HG03460 (cell line): ENCODE measurements around the gene FNIP2.
A peak's percentile ranks its signal among the peaks of the same experiment; 100 is the strongest.
"Not testable (repeated sequence)": the region's sequence is repeated elsewhere in the genome, so short reads cannot be mapped to it uniquely, and the experiment has no call there.

Source experiments
- ATAC-seq: cut with Tn5 transposase; IDR thresholded peaks from one replicate; pipeline ENCODE4 v1.9.1; 2021; ENCODE audit not compliant: unreplicated experiment

FNIP2 gene

DNA sequence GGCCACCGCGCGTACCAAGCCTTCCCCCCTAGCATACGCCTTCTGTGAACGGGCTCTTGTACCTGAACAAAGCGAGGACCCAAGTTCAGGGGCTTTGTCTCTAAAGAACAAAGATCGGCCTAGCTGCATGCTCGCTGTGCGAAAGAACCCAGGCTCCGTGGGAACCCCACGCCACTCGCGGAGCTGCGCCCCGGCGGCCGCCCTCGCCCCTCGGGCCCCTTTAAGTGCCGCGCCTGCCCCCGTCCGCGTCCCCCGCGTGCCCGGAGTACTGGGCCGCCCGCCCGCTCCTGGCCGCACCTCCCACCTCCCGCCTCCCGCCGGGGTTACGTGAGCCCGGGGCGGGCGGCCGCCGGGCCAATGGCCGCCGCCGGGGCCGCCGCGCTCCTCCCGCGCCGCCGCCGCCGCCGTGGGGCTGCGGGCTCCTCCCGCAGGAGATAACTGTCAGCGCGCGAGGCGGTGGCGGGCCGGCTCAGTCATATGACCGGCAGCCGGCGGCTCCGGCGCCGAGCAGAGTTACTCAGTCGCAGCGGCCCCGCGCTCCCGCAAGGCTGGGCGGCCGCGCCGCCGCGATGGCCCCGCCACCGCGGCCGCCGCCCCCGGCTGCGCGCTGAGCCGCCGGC, at the start of gene FNIP2:
FNIP2 (plus strand) TSS at position 472 of the 620 bp plus-strand sequence. CDS start 187 bp downstream, outside the sequence.
- peak; percentile 79 for ATAC-seq

DNA sequence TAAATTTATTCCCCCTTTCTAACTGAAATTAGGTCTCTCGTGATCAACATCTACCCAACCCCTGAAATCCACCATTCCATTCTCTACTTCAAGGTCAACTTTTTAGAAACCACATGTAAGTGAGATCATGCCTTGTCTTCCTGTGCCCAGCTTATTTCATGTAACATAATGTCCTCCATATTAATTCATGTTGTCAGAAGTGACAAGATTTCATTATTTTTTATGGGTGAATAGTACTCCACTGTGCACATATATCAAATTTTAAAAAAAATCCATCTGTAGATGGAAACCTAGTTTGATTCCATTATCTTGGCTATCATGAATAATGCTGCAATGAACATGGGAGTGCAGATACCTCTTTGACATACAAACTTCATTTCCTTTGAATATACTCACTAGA, 47.1 kb upstream of the FNIP2 start:
- no peak for ATAC-seq

DNA sequence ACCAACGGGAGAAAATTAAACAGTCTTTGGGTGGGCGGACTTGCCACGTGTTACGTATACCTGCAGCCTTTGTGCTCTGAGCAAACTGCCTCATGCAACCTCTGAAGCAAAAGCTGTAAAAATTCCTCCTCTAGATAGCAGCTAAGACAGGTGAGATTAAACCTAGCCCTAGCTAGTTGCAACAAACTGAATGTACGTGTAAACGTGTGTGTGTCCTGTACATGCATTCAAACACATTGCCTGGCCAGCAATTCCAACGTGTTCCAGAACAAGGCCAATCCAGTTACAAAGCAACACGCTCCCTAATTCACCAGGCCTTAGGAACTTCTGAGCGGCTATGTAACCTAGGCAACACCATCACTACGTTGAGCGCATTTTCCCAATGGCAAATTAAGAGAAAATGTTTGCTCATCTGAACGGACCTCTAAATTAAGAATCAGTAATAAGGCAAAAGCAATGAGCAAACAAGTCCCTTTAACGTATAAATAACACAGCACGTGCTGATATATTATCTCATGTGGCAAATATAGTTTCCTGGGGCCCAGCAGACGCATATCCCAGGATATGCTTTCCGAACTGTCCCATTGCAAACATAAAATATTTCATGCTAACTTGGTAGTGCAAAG, 46.4 kb upstream of the FNIP2 start:
- ATAC-seq, result peak; percentile 21

DNA sequence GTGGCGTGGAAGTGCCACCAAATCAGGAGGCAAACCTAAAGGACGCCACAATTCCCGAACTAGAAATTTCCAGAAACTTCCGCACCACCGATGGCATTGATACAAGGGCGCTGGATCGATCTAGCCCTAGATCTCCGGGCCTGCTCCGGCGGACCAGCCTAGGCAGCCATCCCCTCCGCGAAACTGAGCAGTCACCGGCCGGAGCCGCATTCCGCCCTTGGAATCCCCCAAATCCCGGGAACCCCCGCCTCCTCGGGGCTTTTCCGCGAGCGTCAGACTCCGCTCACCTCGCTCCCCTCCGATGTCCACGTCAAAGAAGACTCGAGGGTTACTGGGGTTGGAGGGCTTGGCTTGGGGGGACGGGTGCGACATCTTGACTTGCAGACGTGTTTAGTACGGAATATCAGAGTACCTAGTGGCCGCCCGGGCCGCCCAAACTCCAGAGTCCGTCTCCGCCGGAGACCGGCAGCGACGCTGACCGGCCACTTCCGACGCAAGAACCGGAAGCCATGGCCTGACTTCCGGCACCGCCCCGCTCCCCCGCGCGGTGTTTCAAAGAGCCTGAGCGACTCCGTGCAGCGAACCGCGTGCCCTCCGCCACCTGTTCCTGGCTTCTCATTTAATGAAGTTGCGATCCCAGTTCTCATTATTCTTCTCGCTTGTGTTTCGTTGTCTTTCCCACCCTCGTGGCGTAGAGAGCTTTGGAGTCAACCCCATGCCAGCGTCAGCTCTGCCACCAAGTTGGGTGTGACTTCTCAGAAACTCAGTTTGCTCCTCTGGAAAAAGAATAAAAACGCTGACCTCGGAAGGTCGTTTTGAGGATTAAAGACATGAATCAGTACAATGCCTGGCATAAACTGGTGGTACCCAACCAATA, 45.7 kb upstream of the FNIP2 start, which contains the start of gene PPID:
PPID (minus strand) TSS at position 480 of the 877 bp plus-strand sequence; CDS start at position 372, 108 bp downstream.
- peak; percentile 98 for ATAC-seq

DNA sequence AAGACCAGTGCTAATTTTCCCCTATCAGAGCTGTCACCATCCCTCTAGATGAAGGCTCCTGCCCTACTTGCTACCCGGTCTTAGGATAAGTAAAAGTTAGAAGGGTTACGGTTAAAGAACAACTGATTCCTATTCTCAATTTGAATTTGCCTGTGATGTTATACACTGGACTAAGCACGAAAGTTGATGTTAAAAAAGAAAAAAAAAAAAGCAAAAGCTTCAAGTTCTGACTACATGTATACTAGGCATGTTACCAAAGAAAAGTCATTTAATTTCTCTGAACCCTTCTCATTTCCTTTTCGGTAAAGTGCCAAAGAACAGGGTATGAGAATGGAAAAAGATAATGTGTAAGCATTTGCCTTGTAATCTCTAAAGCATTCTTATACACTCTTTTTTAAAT, 44.2 kb upstream of the FNIP2 start:
- no peak for ATAC-seq

DNA sequence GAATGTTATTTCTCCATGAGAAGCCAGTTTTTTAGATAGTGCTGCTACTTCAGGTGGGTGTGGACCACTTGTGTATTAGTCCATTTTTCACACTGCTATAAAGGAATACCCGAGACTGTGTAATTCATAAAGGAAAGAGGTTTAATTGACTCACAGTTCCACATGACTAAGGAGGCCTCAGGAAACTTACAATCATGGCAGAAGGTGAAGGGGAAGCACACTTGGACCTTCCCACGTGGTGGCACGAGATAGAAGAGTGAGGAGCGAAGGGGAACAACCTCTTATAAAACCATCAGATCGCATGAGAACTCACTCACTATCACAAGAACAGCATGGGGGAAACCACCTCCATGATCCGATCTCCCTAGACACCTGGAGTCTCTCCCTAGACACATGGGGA, 42.2 kb upstream of the FNIP2 start:
- no peak for ATAC-seq

DNA sequence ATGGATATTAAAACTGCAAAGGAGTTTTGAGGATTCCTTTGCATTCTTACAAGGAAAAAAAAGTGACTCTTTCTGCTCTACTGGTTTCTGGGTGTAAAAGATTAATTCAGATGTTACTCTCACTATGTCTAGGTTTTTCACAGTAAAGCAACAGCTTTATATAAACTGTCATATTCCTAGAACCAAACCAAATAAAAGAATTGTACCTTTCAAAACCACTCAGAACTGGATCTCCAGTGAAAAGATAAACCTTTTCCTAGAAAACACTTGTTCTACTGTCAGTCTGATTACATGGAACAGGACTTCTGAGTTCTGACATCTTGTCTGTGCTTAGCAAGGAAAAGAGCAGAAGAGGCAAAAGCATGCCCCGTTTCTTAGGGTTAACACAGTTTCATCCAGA, 40.6 kb upstream of the FNIP2 start:
- no peak for ATAC-seq

DNA sequence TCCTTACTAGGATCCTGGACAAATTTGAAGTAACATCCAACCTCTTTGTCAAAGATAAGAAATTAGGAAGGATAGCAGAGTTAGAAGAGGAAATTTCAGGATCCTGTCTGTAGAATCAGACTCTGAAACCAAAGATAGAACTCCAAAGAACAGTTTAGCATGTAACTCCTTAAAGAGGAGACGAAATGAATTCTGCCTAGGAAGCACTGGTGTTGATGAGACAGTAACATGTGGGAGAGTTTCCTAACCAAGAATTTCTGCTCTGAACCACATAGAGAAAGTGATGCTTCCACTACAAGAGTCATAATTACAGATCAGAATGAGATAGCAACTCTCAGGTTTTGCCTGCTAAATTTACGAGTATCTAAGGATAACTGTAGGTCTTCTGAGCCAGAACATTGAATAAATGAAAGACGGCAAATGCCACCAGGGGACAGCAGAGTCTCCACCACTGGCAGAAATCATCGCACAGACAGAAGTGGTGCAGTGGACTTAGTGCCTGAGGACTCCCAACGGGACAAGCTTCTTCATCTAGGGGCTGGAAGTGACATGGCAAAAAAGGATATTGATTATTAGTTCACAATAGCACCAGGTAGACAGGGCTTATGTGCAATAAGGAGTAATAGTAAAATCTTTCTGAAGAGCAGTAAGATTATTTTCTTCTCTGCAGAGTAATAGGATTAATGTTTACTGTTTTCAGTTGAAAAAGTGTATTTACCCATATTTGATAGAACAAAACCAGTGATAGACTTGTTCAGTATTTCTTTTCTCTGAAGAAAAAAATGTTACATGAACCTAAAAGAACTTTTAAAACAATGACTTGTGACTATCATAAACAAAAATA, 38.9 kb upstream of the FNIP2 start:
- peak; percentile 90 for ATAC-seq

DNA sequence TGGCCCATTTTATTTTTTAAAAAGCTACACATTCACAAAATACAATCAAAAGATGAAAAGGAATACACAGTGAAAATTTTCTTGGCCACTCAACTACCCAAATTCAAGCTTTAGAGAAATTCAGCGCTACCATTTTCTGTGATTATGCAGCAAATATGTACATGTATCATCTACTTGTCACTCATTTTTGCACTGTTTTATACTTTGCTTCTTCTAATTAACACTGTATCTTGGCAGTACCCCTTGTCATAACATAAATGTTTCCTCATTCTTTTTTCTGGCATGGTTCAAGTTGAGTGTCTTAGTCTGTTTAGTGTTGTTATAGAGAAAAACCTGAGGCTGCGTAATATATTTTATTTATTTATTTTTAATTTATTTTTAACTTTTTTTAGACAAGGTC, 30.0 kb upstream of the FNIP2 start:
- ATAC-seq, result no peak

DNA sequence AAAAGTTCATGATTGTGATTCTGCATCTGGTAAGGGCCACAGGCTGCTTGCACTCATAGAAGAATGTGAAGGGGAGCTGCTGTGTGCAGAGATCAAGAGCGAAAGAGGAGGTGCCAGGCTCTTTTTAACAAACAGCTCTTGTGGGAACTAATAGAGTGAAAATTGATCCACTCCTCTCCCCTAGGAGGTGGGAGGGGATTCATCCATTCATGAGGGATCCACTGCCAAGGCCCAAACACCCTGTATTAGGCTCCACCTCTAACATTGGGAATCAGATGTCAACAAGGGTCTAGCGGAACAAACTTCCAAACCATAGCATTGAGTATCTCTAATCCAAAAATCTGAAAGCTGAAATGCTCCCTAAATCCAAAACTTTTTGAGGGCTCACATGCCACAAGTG, 29.2 kb upstream of the FNIP2 start:
- no peak for ATAC-seq

DNA sequence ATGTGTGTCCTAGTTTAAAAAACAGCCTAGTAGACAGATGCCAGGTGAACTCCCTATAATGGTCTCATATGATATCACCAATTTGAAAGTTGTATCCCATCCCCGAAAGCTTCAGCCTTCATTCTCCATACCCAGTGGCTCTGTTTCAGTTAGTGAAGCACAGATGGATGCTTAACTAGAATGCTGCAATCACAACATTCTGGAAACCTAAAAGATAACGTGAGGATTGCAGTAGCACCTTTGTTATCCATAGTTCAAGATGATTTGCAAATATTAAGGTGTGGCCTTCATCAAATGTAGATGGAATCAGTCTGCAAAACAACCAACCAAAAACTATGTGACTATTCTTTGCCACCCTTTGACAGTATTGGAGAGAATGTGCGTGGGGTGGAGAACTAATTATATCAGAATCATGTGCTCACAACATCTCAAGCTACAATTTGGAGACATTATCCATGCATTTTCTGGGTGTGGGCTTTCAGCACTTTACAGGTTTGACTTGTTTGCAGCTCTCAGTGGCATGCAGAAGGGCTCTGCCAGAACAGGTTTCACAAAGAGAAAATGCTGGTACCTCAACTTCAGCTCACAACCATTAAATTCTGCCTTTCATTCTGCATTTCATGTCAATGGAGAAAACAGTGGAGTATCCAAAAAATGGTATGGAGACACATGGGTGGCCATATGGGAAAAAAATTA, 27.4 kb upstream of the FNIP2 start:
- ATAC-seq, result no peak

DNA sequence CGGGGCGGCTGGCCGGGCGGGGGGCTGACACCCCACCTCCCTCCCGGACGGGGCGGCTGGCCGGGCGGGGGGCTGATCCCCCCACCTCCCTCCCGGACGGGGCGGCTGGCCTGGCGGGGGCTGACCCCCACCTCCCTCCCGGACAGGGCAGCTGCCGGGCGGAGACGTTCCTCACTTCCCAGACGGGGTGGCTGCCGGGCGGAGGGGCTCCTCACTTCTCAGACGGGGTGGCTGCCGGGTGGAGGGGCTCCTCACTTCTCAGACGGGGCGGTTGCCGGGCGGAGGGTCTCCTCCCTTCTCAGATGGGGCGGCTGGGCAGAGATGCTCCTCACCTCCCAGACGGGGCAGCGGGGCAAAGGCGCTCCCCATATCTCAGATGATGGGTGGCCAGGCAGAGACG, 22.3 kb upstream of the FNIP2 start:
- not testable (repeated sequence) for ATAC-seq

DNA sequence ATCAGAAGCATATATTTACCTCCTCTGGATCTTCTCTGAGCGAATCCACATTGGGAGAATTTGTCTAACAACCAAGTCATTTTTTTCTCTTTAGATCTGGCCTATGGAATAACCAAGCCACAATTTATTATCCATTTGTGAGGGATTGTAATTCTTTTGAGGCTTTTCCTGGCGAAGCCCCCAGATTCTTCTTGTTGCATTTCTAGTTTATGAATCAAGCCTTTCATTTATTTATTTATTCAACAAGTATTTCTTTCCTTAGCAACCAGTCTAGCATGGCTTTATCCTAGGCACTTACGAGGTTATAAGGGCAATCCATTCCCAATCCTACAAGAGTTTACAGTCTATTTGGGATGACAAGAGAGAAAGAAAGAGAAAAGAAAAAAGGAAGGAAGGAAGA, 18.4 kb upstream of the FNIP2 start:
- no peak for ATAC-seq

DNA sequence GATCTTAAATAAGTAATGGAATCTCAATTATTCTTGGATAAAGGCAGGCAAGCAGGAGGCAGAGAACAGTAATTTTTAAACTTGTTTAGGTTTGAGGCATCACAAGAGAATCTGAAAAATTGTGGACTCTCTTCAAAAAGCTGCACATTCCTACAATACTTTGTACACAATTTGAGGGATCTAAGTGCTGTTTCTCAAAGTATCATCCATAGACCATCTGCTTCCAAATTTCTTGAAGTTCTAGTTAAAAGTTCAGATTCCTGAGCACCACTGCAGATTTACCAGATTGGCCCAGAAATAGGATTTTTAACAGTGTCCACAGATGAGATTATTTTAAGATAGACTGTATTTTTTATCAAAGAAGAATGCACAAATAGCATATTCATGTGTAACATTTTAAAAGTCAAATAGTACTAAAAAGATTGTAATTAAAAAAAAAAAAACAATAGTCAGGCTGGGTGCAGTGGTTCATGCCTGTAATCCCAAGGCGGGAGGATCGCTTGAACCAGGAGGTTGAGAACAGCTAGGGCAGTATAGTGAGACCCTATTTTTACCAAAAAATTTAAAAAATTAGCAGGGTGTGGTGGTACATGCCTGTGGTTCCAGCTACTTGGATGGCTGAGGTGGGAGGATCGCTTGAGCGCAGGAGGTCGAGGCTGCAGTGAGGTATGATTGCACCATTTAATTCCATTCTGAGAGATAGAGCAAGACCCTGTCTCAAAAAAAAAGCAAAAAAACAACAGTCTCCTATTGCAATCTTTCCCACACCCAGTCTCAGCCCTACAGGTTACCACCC, 14.2 kb upstream of the FNIP2 start:
- ATAC-seq, result no peak

DNA sequence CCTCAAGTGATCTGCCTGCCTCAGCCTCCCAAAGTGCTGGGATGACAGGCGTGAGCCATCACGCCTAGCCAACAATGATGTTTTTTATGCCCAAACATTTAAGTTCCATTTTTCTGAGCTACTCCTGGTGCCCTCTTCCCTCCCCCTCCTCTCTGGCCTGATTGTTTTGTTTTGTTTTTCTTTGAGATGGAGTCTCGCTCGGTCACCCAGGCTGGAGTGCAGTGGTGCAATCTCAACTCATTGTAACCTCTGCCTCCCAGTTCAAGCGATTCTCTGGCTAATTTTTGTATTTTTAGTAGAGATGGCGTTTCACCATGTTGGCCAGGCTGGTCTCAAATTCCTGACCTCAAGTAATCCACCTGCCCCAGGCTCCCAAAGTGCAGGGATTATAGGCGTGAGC, 13.0 kb upstream of the FNIP2 start:
- ATAC-seq, result not testable (repeated sequence)

DNA sequence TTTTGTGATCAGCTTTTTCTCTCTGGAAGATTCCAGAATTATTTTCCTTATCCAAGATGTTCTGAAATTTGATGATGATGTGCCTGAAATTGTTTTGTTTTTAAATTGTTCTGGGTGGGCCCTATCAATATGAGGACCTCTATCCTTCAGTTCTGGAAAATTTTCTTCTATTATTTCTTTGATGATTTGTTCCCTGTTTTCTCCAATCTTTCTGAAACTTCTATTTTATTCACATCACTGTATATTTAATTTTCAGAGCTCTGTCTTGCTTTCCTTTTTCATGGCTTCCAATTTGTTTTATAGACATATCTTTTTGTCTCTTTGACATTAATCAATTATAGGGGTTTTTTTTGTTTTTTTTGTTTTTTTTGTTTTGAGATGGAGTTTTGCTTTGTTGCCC, 12.2 kb upstream of the FNIP2 start:
- ATAC-seq, result no peak

DNA sequence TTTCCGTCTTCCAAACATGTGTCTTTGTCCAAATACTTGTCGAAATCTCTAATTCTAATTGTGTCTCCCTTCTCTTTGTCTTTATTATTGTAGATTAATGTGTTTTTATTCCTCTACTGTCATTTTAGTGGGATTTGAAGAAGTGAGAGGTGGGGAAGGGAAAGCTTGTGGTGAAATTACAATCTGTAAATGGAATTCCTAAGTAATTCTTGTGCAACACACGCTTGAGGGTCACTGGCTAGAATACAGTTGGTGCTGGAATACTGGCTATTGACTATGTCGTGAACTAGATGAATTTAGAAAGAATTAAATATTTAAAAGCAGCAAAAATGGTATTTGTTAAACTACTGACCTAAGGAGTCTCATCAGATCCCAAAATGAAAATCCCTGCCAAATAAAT, 10.7 kb upstream of the FNIP2 start:
- ATAC-seq, result no peak

DNA sequence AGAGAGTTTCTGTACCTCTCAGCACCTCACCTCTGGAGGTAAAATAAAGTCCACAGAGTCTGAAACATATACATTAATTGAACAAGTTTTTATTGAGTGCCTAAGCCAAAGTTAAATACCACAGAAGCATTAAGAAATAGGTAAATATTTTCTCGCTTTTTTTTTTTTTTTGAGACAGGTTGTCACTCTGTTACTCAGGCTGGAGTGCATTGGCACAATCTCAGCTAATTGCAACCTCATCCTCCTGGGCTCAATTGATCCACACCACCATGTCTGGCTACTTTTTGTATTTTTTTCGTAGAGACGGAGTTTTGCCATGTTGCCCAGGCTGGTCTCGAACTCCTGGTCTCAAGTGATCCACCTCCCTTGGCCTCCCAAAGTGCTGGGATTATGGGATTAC, 10.1 kb upstream of the FNIP2 start:
- no peak for ATAC-seq

DNA sequence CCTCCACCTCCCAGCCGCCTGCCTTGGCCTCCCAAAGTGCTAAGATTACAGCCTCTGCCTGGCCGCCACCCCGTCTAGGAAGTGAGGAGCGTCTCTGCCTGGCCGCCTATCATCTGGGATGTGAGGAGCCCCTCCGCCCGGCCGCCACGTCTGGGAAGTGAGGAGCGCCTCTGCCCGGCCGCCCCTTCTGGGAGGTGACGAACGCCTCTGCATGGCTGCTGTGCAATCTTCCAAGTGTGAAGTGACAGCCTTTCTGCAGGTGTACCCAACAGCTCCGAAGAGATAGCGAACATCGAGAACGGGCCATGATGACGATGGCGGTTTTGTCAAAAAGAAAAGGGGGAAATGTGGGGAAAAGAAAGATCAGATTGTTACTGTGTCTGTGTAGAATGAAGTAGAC, 9.3 kb upstream of the FNIP2 start:
- ATAC-seq, result not testable (repeated sequence)

DNA sequence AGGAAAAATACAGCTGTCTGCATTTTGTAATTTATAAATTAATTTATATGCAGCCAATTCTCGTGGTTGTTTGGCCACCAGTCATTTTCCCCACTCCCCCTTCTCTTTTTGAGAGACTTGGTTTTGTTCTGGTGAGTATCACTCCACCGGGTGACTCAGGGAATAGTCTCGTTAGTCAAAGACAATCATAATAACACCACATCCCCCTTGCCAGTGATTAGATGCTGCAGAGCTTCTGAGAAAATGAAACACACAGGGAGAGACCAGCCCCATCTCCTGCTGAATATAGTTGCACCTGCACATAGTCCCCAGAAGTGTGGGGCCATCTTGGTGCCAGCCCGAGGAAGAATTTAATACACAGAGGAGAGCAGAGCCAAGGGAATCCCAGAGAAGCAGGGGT, 8.0 kb upstream of the FNIP2 start:
- no peak for ATAC-seq
